Ishikawa (cell line): ENCODE data around the gene METTL18.

Experiments
- CEBPB ChIP-seq: IDR thresholded peaks from 2 replicates; pipeline ENCODE4 v1.6.1; 2012
- MAX ChIP-seq: IDR thresholded peaks from 2 replicates; pipeline ENCODE4 v1.6.1; 2012

- TF ChIP-seq CEBPB (no peak), MAX (peak; percentile 59)
These were observed at the start of gene METTL18 for GRCh38 chr1:169794530-169795416.
